Colon (tissue), 2 donors: ENCODE results near the gene CREB3.

Source experiments
- FAIRE-seq: peaks from 2 replicates; lab custom pipeline; 2012; peaks lifted over from hg19 to GRCh38; lab: Jason Lieb, UNC
- donor health status: control.
- donor health status: control.

CREB3 gene

GRCh38 chr9:35749515-35750255, 17.2 kb downstream of the CREB3 start:
- FAIRE-seq, result no peak

GRCh38 chr9:35750256-35750531, 17.7 kb downstream of the CREB3 start:
- no peak for FAIRE-seq

GRCh38 chr9:35753466-35753865, 21.0 kb downstream of the CREB3 start:
- FAIRE-seq, result no peak

DNA sequence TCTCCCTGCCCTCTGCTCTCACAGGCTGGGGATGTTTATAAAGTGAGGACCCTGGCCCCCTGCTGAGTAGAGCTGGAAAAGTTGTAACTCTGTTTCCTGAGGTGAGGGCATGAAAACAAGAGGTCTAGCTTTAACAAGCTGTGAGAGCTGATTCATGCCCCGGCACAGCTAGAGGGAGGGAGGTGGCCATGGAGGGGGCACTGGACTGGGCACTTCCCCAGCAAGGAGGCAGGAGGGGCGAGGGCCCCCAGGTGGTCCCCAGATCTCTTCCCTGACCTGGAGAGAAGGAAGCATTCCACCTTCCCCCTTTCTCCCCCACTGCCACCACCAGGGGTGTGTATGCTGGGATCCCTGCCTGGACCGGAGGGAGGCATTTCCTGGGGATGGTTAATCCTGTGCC, 21.8 kb downstream of the CREB3 start, which contains the start of gene MSMP:
MSMP (minus strand) TSS at position 13 of the 400 bp plus-strand sequence. CDS start 147 bp downstream, outside the sequence.
- FAIRE-seq, result no peak

DNA sequence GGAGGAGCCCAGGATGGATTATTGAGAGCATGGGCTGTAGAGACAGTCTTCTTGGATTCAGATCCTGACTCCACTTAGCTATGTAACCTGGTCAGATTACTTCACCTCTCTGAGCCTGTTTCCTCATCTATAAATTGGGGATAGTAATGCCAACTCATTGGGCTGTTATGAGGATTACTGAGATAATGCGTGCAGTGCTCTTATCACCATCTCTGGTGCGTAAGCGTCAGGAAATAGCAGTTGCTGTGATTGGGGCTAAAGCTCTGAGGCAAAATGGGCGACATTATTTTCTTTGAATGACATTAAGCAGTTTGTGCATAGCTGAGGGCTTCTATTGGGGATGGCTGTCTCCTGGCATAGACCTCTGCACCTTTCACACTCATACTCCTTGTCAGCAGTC, 22.6 kb downstream of the CREB3 start:
- FAIRE-seq, result no peak

DNA sequence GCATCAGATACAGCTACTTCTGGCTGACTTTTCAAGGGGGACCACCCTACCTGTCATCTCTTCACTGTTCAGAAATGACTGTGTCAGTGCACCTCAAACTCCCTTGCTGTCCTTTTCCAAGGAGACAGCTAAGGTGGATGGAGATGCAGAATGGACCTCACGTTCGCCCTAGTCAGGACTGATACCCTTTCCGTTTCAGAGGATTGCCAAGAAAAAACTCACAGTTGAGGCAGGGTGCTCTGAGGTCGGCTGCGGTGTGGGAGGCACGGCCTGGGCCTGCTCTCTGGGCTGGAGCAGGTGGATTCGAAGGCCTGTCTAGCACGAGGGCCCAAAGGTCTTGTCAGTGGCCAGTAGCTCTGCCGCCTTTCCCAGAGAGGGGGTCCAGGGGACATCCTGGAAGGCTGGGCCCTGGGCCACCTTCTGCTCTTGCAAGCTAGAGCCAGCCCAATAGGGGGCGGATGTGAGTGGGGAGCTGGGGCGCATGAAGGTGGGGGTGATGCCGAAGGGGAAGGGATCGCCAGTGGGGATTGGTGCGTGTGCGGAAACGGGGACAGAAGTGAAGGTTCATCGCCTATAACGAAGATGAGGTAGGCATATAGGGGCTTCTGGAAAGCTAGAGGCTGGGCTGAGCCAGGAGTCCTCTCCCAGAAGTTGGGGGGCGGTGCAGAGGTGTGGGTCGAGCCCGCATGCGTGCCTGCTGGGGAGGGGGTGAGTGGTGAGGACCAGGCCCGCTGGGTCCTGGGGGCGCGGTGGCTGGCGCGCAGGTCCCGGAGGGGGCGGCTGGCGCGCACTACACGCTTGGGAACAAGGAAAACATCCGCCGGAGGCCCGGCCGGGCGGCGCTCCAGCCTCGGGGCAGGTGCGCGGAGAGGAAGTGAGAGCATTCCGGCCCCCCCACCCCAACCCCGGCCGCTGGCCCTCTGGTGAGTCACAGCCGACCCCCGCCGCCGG, 24.1 kb downstream of the CREB3 start:
- FAIRE-seq, result no peak

DNA sequence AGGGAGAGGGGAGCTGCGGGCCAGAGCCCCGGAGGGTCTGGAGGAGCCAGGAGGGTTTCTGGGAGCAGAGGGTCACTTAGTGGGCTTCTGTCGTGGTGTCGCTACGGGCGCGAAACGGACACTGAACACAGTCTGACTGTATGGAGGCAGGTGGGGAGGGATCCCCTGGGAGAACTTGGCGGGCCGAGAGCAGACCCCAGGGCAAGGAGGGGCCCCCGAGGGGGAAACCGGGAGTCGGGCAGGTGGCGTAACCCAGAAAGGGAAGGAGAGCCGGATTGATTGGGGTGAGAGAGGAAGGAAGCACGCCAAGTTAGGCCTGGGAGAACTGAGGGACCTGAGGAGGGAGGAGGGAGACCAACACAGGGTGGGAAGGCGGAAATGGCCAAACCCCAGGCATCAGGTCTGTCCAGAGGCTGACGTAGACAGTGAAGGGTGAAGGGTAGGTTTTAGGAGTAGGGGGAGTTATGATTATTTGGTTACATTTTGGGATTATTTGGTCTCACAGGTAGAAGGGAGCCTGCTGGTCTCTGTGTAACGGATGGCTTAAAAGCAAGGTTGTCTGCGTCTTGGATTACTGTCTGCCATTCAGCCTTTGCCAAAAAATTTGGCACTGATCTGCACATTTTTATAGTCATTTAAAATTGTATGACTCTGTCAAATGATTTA, 24.9 kb downstream of the CREB3 start:
- FAIRE-seq, result no peak

DNA sequence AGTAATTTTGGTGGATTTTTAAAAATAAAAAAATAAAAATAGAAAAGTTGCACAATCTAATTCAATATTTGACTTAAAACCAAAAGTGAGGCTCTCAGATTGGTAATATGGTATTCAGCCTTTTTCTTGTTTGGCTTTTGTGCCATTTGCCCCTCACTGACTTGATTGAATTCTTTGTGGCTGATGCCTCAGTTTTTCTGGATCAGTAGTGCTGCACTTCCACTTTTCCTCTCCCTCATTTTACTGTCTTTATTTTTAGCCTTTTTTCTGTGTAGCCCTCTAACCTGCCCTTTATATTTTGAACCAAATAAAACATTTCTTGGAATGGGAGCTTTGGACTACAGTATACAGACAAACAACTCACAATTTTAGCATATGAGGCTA, 25.4 kb downstream of the CREB3 start:
- FAIRE-seq, result no peak

GRCh38 chr9:35758475-35759050, 26.1 kb downstream of the CREB3 start:
- no peak for FAIRE-seq

DNA sequence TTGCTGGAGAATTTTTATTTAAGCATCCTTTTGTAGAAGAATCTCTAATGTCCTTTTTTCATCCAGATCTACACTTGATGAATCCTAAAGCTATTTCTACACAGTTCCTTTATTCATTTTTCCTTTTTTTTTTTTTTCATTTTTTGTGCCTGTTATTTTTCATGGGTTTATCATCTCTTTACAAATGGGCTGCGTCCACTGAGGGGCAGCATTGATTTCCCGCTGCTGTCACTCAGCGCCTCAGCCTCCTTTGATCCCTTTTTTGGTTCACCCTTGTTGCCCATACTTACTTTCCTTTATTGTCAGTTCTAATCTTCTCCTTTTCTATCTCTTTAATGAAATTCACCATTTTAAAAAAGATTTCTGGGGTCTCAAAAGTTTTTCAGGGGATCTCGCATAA, 27.3 kb downstream of the CREB3 start:
- FAIRE-seq, result no peak

GRCh38 chr9:35760651-35761050, 28.2 kb downstream of the CREB3 start:
- FAIRE-seq, result no peak

- no peak for FAIRE-seq
These were observed 30.7 kb downstream of the CREB3 start for GRCh38 chr9:35763181-35763580.

GRCh38 chr9:35763803-35764202, 31.3 kb downstream of the CREB3 start:
- FAIRE-seq, result no peak

DNA sequence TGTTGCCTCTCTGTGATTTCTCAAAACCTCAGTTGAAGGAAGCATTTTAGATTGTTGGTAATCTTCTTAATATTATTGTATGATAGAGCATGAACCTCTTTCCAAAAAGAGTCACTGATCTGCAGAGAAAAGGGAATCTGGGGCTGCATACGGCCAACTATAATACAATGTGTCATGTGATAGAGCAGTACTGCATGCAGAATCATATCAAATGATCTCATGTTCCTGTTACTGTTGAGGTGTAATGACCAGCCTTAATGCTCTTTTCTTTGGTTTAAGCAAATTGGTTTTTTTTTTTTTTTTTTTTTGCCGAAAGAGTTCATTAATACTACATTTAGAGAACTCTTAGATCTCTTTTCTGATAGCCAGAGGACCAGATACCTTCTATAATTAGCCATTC, 34.5 kb downstream of the CREB3 start:
- no peak for FAIRE-seq

GRCh38 chr9:35767458-35767857, 35.0 kb downstream of the CREB3 start:
- no peak for FAIRE-seq

- FAIRE-seq, result no peak
These were observed 37.3 kb downstream of the CREB3 start for GRCh38 chr9:35769763-35770162.

DNA sequence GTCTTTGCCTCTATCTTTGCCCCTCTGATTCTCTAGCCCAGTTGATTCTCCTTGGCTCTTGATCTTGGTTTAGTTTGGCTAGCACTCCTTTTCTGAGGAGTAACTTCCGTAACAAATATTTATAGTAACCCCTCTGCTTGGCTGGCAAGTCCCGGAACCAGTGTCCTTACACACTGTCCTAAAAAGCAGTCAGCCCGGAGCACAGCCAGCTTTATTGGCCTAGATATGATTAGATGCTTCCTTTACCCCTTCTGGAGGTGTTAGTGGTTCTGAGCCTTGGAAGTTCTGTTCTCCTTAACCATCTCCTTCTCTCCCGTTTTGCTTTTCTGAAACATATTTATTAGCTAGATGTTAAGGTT, 38.6 kb downstream of the CREB3 start:
- no peak for FAIRE-seq

- no peak for FAIRE-seq
These were observed 39.1 kb downstream of the CREB3 start for GRCh38 chr9:35771534-35771933.

DNA sequence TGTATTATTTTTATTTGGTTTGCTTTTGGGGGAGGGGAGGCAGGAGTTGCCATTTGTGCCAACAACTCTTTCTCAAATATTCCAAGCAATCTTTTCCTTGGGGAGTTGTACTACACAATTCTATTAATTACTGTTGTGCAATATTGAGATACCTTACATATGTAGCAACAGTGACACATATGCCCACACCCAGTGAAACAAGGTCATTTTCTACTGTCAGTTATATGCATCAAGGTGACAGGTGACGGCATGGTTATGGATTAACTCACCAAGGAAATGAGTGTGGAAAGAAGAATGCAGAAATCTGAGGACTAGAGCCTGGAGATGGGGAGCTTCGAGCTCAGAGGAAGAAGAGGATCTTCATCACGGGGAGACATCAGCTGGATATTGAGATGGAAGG, 39.5 kb downstream of the CREB3 start:
- no peak for FAIRE-seq

- FAIRE-seq, result no peak
These were observed 42.6 kb downstream of the CREB3 start for GRCh38 chr9:35774907-35775635.

GRCh38 chr9:35776018-35776417, 43.6 kb downstream of the CREB3 start:
- no peak for FAIRE-seq

GRCh38 chr9:35778496-35778895, 46.0 kb downstream of the CREB3 start:
- FAIRE-seq, result no peak
